ENCODE measurements around the gene GRIN2A.
"Not testable (repeated sequence)": the region's sequence is repeated elsewhere in the genome, so short reads cannot be mapped to it uniquely, and the experiment has no call there.

Gene GRIN2A

DNA sequence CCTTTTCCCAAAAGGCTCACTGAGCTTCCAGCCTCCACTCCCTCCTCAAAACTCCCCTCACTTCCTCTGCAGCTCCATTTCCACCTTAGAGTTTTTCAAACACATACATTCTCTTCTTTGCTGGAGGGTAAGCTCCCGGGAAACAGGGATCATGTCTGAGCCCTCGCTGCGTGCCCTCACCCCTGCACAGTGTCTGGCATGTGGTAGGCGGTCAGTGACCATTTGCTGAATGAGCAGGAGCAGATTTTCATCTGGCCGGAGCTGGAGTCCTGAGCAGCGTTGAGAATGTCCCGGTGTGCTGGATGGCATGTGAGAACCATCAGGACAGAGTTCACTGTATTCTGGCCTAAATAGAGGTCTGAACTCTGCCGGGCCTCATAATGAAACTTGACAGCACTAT is 274.5 kb downstream of the GRIN2A start:
- H3K27ac ChIP-seq (ENCODE audit: low read length) = no peak overlapping the region
- no peaks in the 10 kb centered on the region for H3K36me3 ChIP-seq (ENCODE audit: control insufficient read depth in 2 of 2, insufficient read depth in 2 of 2, low read length in 2 of 2)
- H3K27me3 ChIP-seq (ENCODE audit: control insufficient read depth in 1 of 2, insufficient read depth in 2 of 2, low read length in 2 of 2) = no peaks in the 10 kb centered on the region
- no peak overlapping the region for H3K9ac ChIP-seq (ENCODE audit: low read length in 2 of 2)
- no peaks in the 10 kb centered on the region for H3K9me3 ChIP-seq (ENCODE audit: control insufficient read depth in 2 of 2, low read length in 2 of 2)
- peaks cover 7% of the 10 kb centered on the region for H3K4me1 ChIP-seq (ENCODE audit: control insufficient read depth, insufficient read depth, low read length)
- no peak overlapping the region for H3K4me3 ChIP-seq (ENCODE audit: low read length in 2 of 2)

DNA sequence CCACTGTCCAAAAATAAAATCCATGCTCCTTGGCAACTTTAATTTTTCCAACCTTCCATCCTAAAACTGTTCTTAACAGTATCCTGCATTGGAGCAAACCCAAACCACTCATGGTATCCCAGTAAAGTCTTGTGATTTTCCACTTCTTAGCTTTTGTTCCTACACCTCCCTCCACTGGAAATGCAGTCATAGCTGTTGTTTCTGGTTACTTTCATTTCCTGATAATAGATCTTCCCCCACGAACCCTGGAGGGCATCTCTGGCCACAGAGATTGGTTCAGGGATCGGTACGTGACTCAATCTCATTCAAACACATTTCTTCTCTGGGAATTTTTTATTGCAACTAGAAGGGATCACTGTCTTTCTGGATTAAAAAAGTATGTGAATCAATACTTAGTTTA is 276.0 kb downstream of the GRIN2A start:
- Histone ChIP-seq H3K36me3 (ENCODE audit: control insufficient read depth in 2 of 2, insufficient read depth in 2 of 2, low read length in 2 of 2) (no peaks in the 10 kb centered on the region), H3K4me3 (ENCODE audit: low read length in 2 of 2) (no peak overlapping the region), H3K9ac (ENCODE audit: low read length in 2 of 2) (no peak overlapping the region), H3K27me3 (ENCODE audit: control insufficient read depth in 1 of 2, insufficient read depth in 2 of 2, low read length in 2 of 2) (no peaks in the 10 kb centered on the region), H3K27ac (ENCODE audit: low read length) (no peak overlapping the region), H3K9me3 (ENCODE audit: control insufficient read depth in 2 of 2, low read length in 2 of 2) (no peaks in the 10 kb centered on the region), H3K4me1 (ENCODE audit: control insufficient read depth, insufficient read depth, low read length) (peaks cover 7% of the 10 kb centered on the region)

DNA sequence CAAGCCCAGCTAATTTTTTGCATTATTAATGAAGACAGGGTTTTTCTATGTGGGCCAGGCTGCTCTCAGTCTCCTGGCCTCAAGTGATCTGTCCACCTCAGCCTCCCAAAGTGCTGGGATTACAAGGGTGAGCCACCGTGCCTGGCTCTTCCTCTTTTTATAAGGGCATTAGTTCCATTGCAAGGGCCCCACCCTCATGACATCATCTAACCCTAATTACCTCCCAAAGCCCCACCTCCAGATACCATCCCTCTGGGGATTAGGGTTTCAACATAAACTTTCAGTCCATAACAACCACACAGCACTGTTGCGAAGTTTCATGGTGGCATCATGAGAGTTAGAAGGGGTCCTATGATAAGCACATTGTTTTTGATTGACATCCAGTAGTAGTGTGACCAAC is 277.7 kb downstream of the GRIN2A start:
- Histone ChIP-seq H3K9me3 (ENCODE audit: control insufficient read depth in 2 of 2, low read length in 2 of 2) (no peaks in the 10 kb centered on the region), H3K4me3 (ENCODE audit: low read length in 2 of 2) (no peak overlapping the region), H3K4me1 (ENCODE audit: control insufficient read depth, insufficient read depth, low read length) (peaks cover 7% of the 10 kb centered on the region), H3K9ac (ENCODE audit: low read length in 2 of 2) (no peak overlapping the region), H3K27me3 (ENCODE audit: control insufficient read depth in 1 of 2, insufficient read depth in 2 of 2, low read length in 2 of 2) (no peaks in the 10 kb centered on the region), H3K36me3 (ENCODE audit: control insufficient read depth in 2 of 2, insufficient read depth in 2 of 2, low read length in 2 of 2) (no peaks in the 10 kb centered on the region), H3K27ac (ENCODE audit: low read length) (no peak overlapping the region)

DNA sequence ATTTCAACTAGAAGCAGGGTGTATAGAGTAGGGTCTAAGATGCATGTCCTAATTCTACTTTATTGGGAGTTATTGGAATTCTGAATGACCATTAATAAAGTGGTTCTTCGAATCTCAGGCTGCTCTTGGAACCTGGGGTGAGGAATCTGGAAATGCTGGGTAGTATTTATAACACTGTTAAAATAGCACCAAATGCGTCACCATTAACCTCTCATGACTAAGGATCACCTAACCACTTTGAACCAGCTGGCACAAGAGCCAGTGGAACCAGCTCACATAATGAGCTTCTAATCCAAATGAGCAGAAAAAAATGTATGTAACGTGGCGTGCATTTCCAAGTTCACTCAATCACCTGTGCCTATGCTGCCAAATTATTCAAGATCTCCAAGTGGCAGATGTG is 281.7 kb downstream of the GRIN2A start:
- Histone ChIP-seq H3K27me3 (ENCODE audit: control insufficient read depth in 1 of 2, insufficient read depth in 2 of 2, low read length in 2 of 2) (no peaks in the 10 kb centered on the region), H3K36me3 (ENCODE audit: control insufficient read depth in 2 of 2, insufficient read depth in 2 of 2, low read length in 2 of 2) (no peaks in the 10 kb centered on the region), H3K9me3 (ENCODE audit: control insufficient read depth in 2 of 2, low read length in 2 of 2) (no peaks in the 10 kb centered on the region), H3K4me3 (ENCODE audit: low read length in 2 of 2) (no peak overlapping the region), H3K4me1 (ENCODE audit: control insufficient read depth, insufficient read depth, low read length) (no peaks in the 10 kb centered on the region), H3K27ac (ENCODE audit: low read length) (no peak overlapping the region), H3K9ac (ENCODE audit: low read length in 2 of 2) (no peak overlapping the region)

DNA sequence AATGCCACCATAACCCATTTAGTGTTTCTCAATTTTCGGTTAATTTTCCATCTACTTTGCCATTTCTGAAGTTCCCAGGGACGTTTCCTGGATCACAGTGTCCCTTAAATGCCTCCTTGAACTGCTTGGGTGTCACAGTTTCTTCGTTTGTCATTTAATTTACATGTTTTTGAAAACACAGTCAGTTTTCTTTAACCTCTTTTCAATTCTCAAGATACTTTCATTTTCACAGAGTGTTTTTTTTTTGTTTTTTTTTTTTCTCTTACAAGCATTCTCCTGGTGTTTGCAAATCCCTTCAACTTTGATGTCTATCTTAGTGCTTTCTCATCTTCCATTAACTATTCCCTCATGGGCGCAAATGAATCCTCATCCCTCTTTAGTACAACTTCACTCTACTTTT is 283.7 kb downstream of the GRIN2A start:
- Histone ChIP-seq H3K4me3 (ENCODE audit: low read length in 2 of 2) (no peak overlapping the region), H3K27me3 (ENCODE audit: control insufficient read depth in 1 of 2, insufficient read depth in 2 of 2, low read length in 2 of 2) (no peaks in the 10 kb centered on the region), H3K4me1 (ENCODE audit: control insufficient read depth, insufficient read depth, low read length) (no peaks in the 10 kb centered on the region), H3K9me3 (ENCODE audit: control insufficient read depth in 2 of 2, low read length in 2 of 2) (no peaks in the 10 kb centered on the region), H3K36me3 (ENCODE audit: control insufficient read depth in 2 of 2, insufficient read depth in 2 of 2, low read length in 2 of 2) (no peaks in the 10 kb centered on the region), H3K27ac (ENCODE audit: low read length) (no peak overlapping the region), H3K9ac (ENCODE audit: low read length in 2 of 2) (no peak overlapping the region)

DNA sequence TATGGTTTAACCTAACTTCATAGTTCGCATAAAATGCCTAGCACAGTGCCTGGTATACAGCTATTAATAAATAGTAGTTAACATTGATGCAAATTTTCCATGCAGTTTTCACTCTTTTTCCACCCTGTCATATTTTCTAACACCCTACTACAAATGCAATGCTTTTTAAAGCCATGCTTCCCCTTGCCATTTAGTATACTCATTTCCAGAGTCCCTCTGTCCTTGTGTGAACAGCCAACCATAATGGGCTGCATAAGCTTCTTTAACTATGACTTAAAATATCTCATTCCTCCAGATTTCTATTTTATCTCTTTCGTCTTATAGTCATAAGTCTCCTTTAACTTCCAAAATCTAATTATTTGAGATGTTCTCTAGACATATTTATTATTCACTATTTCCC is 284.1 kb downstream of the GRIN2A start:
- no peaks in the 10 kb centered on the region for H3K9me3 ChIP-seq (ENCODE audit: control insufficient read depth in 2 of 2, low read length in 2 of 2)
- no peak overlapping the region for H3K27ac ChIP-seq (ENCODE audit: low read length)
- H3K27me3 ChIP-seq (ENCODE audit: control insufficient read depth in 1 of 2, insufficient read depth in 2 of 2, low read length in 2 of 2) = no peaks in the 10 kb centered on the region
- no peaks in the 10 kb centered on the region for H3K36me3 ChIP-seq (ENCODE audit: control insufficient read depth in 2 of 2, insufficient read depth in 2 of 2, low read length in 2 of 2)
- H3K4me3 ChIP-seq (ENCODE audit: low read length in 2 of 2) = no peak overlapping the region
- no peaks in the 10 kb centered on the region for H3K4me1 ChIP-seq (ENCODE audit: control insufficient read depth, insufficient read depth, low read length)
- H3K9ac ChIP-seq (ENCODE audit: low read length in 2 of 2) = no peak overlapping the region

DNA sequence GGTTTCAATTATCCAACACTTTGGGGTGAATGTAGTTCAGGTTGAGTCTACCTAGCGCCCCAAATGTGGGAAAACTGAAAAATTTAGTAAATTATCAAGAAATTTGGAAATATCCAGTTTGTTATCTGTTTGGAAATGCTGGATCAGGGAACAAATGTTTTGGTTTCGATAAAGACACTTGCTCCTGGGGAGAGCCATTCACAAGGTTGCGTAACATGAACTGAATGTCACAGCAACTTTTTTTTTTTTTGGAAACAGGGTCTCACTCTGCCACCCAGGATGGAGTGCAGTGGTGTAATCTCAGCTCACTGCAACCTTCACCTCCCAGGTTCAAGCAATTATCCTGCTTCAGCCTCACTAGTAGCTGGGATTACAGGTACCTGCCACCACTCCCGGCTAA is 286.4 kb downstream of the GRIN2A start:
- Histone ChIP-seq H3K9me3 (ENCODE audit: control insufficient read depth in 2 of 2, low read length in 2 of 2) (no peaks in the 10 kb centered on the region), H3K27me3 (ENCODE audit: control insufficient read depth in 1 of 2, insufficient read depth in 2 of 2, low read length in 2 of 2) (no peaks in the 10 kb centered on the region), H3K36me3 (ENCODE audit: control insufficient read depth in 2 of 2, insufficient read depth in 2 of 2, low read length in 2 of 2) (peaks cover 0 to under 1% of the 10 kb centered on the region in 2 donors), H3K27ac (ENCODE audit: low read length) (no peak overlapping the region), H3K4me3 (ENCODE audit: low read length in 2 of 2) (no peak overlapping the region), H3K4me1 (ENCODE audit: control insufficient read depth, insufficient read depth, low read length) (no peaks in the 10 kb centered on the region), H3K9ac (ENCODE audit: low read length in 2 of 2) (no peak overlapping the region)

DNA sequence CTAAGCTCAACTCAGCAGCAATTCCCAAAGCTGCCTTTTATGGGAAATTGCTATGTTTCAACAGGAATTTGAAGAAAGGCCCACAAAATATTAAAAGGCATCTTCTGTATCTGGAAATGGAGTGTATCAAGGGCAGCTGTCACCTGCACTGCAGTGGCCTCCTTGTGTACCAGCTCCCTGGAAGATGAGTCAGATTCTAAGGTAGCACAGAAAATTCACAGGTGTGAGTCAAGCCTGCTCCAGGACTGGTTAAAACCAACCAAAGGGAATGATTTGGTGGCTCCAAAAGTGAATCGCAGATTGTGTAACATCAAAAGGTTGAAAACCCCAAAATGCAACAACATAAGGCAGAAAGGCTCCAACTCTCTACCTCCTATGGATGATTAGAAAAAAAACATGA is 296.4 kb downstream of the GRIN2A start:
- H3K4me3 ChIP-seq (ENCODE audit: low read length in 2 of 2) = peak overlapping the region in 1 of 2 donors; percentile 8
- no peaks in the 10 kb centered on the region for H3K4me1 ChIP-seq (ENCODE audit: control insufficient read depth, insufficient read depth, low read length)
- H3K27me3 ChIP-seq (ENCODE audit: control insufficient read depth in 1 of 2, insufficient read depth in 2 of 2, low read length in 2 of 2) = no peaks in the 10 kb centered on the region
- peaks cover 0 to 5% of the 10 kb centered on the region in 2 donors for H3K36me3 ChIP-seq (ENCODE audit: control insufficient read depth in 2 of 2, insufficient read depth in 2 of 2, low read length in 2 of 2)
- peak overlapping the region in 1 of 2 donors; percentile 47 for H3K9ac ChIP-seq (ENCODE audit: low read length in 2 of 2)
- H3K9me3 ChIP-seq (ENCODE audit: control insufficient read depth in 2 of 2, low read length in 2 of 2) = no peaks in the 10 kb centered on the region
- H3K27ac ChIP-seq (ENCODE audit: low read length) = no peak overlapping the region

DNA sequence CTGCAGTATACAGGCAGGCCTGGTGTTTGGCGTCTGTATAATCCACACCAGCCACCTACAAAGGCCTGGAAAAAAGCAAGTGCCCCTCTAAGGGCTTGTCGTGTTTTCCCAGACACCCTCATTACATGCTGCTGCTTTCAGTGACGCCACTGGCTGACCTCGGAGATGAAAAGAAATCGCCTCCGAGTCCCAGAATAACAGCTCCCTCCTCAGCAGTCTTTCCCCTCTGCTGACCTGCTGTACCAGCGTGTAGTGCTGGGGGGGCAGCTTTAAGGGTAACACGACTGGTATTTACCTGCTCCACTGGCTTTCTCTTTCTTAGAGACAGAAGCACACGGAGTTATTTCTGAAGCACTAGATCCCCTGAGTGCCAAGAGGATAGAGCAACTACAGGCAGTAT is 296.8 kb downstream of the GRIN2A start:
- H3K27me3 ChIP-seq (ENCODE audit: control insufficient read depth in 1 of 2, insufficient read depth in 2 of 2, low read length in 2 of 2) = no peaks in the 10 kb centered on the region
- peaks cover 0 to 2% of the 10 kb centered on the region in 2 donors for H3K36me3 ChIP-seq (ENCODE audit: control insufficient read depth in 2 of 2, insufficient read depth in 2 of 2, low read length in 2 of 2)
- no peak overlapping the region for H3K27ac ChIP-seq (ENCODE audit: low read length)
- H3K9me3 ChIP-seq (ENCODE audit: control insufficient read depth in 2 of 2, low read length in 2 of 2) = no peaks in the 10 kb centered on the region
- no peaks in the 10 kb centered on the region for H3K4me1 ChIP-seq (ENCODE audit: control insufficient read depth, insufficient read depth, low read length)
- H3K4me3 ChIP-seq (ENCODE audit: low read length in 2 of 2) = peak overlapping the region in 1 of 2 donors; percentile 8
- H3K9ac ChIP-seq (ENCODE audit: low read length in 2 of 2) = peak overlapping the region in 1 of 2 donors; percentile 47

DNA sequence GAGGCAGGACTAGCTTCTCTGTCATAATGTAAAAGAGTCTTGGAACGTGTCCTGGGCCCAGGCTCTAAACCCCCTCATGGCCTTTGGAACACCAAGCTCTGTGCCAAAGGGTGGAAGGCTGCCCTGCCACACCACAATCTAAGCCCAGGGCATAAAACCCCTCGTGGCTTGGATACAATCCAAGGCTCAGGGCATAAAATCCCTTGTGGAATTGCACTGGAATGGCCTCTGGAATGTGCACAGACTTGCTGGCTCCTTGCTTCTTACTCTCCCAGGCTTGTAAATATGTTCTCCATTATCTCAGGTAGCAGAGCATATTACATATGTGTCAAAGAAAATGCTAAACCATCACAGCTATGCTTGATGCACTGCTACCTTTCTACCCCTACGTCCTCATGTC is 306.2 kb downstream of the GRIN2A start:
- not testable (repeated sequence) for H3K4me3 ChIP-seq (ENCODE audit: low read length in 2 of 2); H3K9me3 ChIP-seq (ENCODE audit: control insufficient read depth in 2 of 2, low read length in 2 of 2); H3K4me1 ChIP-seq (ENCODE audit: control insufficient read depth, insufficient read depth, low read length); H3K27me3 ChIP-seq (ENCODE audit: control insufficient read depth in 1 of 2, insufficient read depth in 2 of 2, low read length in 2 of 2); H3K27ac ChIP-seq (ENCODE audit: low read length); H3K9ac ChIP-seq (ENCODE audit: low read length in 2 of 2); H3K36me3 ChIP-seq (ENCODE audit: control insufficient read depth in 2 of 2, insufficient read depth in 2 of 2, low read length in 2 of 2)

DNA sequence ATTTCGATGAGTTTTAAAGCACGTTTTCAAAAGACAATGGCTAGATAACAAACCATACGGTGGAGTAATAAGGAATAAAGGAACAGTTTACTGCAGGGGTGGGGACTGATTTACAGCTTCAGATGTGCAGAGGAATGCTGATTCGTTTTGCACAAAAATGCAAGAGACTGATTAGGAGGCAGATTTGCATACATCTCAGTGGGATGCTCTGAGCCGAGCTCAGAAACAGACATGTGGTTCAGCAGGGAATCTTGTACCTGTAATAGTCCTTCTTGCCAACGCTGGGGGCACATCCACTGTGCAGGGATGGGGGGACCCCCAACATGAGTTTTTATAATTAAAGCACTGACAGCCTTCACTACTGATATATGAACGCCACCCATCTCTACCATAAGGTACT is 308.0 kb downstream of the GRIN2A start:
- Histone ChIP-seq H3K27ac (ENCODE audit: low read length) (no peak overlapping the region), H3K9me3 (ENCODE audit: control insufficient read depth in 2 of 2, low read length in 2 of 2) (no peaks in the 10 kb centered on the region), H3K4me3 (ENCODE audit: low read length in 2 of 2) (no peak overlapping the region)

DNA sequence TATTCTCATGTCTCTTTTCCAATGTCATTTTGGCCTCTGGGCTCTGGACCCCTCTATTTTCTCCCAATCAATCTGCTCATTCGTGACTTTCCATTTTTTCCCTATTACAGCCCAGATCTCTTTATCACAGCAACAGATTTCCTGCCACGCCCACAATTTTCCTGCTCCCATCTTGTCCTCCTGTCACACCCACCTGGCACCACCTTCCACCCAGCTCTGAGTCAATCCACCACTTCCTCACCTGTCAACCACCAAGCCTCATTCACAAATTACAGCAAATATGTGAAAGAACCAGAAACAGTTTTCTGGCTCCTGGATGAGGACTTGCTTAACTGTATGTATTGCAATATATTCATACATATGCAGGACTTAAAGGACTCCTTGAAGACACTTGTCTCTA is 311.3 kb downstream of the GRIN2A start:
- Histone ChIP-seq H3K4me3 (ENCODE audit: low read length in 2 of 2) (no peak overlapping the region), H3K27me3 (ENCODE audit: control insufficient read depth in 1 of 2, insufficient read depth in 2 of 2, low read length in 2 of 2) (no peaks in the 10 kb centered on the region), H3K4me1 (ENCODE audit: control insufficient read depth, insufficient read depth, low read length) (no peaks in the 10 kb centered on the region), H3K36me3 (ENCODE audit: control insufficient read depth in 2 of 2, insufficient read depth in 2 of 2, low read length in 2 of 2) (no peaks in the 10 kb centered on the region), H3K27ac (ENCODE audit: low read length) (no peak overlapping the region), H3K9ac (ENCODE audit: low read length in 2 of 2) (no peak overlapping the region), H3K9me3 (ENCODE audit: control insufficient read depth in 2 of 2, low read length in 2 of 2) (no peaks in the 10 kb centered on the region)

More for the DNA sequence above, 308.0 kb downstream of the GRIN2A start:
- Histone ChIP-seq H3K27me3 (ENCODE audit: control insufficient read depth in 1 of 2, insufficient read depth in 2 of 2, low read length in 2 of 2) (no peaks in the 10 kb centered on the region), H3K36me3 (ENCODE audit: control insufficient read depth in 2 of 2, insufficient read depth in 2 of 2, low read length in 2 of 2) (no peaks in the 10 kb centered on the region), H3K4me1 (ENCODE audit: control insufficient read depth, insufficient read depth, low read length) (peaks cover 2% of the 10 kb centered on the region), H3K9ac (ENCODE audit: low read length in 2 of 2) (no peak overlapping the region)

All from stomach smooth muscle (tissue), 2 donors.